Measurements from ENCODE around the gene MMP21.

DNA sequence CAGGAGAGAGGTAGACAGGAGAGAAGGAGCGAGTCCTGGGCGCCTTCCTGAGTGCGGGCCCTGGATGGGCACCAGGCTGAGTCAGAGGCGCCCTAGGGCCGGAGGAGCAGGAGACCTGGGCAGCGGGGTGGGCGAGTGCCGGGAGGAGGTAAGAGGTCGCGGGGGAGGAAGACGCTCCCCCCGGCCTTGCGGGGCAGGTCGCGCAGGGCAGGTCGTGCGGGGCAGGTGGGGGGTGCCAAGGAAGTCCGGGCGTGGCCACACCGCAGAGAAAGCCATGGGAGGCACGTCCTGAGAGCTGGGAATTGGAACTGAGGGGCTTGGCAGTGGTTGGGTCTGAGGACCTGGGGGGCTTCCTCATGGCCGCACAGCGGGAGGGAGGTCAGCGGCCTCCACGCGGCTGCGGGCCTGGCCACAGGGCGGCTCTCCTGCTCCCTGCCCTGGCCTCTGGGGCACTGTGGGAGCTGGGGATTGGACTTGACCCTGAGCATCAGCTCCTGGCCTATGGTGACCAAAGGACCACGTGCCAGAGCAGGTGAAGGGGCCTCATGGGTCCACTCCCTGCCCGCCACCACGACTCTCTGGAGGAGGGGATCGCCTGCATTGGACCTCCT, 935 bp downstream of the MMP21 start:
- TF ChIP-seq CTCF (IDR thresholded peaks at IDR 0.05; ENCODE audit: poor library complexity) (no peak), EZH2 (IDR thresholded peaks at IDR 0.05; ENCODE audit: borderline replicate concordance) (no peak), EZH2phosphoT487 (IDR thresholded peaks at IDR 0.05; ENCODE audit: low read depth, severe bottlenecking, unreplicated experiment) (no peak)

Data from hepatocyte (in vitro differentiated cells).